ENCODE measurements around the gene CLIC4.
"Not testable (repeated sequence)": the region's sequence is repeated elsewhere in the genome, so short reads cannot be mapped to it uniquely, and the experiment has no call there.

Gene CLIC4

GRCh38 chr1:24773618-24774017 lies 28.4 kb downstream of the CLIC4 start:
- TF ChIP-seq, protein P1, sequence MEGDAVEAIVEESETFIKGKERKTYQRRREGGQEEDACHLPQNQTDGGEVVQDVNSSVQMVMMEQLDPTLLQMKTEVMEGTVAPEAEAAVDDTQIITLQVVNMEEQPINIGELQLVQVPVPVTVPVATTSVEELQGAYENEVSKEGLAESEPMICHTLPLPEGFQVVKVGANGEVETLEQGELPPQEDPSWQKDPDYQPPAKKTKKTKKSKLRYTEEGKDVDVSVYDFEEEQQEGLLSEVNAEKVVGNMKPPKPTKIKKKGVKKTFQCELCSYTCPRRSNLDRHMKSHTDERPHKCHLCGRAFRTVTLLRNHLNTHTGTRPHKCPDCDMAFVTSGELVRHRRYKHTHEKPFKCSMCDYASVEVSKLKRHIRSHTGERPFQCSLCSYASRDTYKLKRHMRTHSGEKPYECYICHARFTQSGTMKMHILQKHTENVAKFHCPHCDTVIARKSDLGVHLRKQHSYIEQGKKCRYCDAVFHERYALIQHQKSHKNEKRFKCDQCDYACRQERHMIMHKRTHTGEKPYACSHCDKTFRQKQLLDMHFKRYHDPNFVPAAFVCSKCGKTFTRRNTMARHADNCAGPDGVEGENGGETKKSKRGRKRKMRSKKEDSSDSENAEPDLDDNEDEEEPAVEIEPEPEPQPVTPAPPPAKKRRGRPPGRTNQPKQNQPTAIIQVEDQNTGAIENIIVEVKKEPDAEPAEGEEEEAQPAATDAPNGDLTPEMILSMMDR (conservative IDR thresholded peaks at IDR 0.05), result no peak
- H3K27ac ChIP-seq, result no peak overlapping the region

DNA sequence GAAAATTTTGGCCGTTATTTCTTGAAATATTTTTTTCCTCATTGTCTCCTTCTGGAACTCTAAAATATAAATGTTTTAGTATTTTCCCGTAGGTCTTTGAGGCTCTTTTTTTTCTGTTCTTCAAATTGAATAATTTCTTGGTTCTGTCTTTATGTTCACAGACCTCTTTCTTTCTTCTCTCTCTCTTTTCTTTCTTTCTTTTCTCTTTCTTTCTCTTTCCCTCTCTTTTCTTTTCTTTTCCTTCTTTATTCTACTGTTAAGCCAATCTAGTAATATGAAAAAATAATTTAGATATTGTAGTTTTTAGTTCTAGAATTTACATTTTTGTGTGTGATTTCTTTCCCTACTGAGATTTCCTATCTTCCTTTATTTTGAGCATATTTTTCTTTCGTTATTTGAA lies 30.1 kb downstream of the CLIC4 start:
- TF ChIP-seq, protein P1 (conservative IDR thresholded peaks at IDR 0.05), result no peak
- H3K27ac ChIP-seq, result no peak overlapping the region

- TF ChIP-seq, protein P1 (conservative IDR thresholded peaks at IDR 0.05), result no peak
- no peak overlapping the region for H3K27ac ChIP-seq
Observed at GRCh38 chr1:24775916-24776315, 30.7 kb downstream of the CLIC4 start.

DNA sequence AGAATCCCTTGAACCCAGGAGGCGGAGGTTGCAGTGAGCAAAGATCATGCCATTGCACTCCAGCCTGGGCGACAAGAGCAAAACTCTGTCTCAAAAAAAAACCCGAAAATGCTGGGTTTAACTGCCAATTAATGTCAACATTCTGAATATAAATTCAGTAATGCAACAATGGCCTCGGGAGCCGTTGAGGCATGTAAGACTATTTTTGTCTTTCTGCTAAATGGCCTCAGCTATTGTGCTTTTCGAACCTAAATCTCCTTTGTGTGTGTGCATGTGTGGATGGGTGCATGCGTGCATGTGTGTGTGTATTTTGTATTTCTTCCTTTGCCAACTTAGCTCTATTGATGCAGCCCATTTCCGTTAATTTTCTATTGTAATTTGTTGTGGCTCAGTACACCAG lies 31.6 kb downstream of the CLIC4 start:
- TF ChIP-seq, protein P1 (conservative IDR thresholded peaks at IDR 0.05), result no peak
- H3K27ac ChIP-seq, result no peak overlapping the region

DNA sequence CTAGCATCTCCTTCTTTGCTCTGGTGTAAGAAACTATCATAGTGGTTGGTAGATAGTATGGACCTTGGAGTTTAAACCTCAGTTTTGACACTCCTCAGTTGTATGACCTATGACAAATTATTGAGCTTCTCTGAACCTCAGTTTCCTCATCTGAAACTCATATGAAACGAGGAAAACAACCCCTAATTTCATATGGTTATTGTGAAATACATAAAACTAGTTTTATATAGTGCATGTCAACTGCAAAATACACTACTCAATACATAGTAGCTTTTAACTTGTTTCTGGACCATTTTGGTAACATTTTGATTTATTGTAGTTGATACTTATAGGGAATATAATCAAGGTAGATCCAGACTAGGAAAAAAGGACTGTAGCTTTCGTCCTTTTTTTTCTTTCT lies 32.9 kb downstream of the CLIC4 start:
- TF ChIP-seq, protein P1 (conservative IDR thresholded peaks at IDR 0.05), result no peak
- no peak overlapping the region for H3K27ac ChIP-seq

DNA sequence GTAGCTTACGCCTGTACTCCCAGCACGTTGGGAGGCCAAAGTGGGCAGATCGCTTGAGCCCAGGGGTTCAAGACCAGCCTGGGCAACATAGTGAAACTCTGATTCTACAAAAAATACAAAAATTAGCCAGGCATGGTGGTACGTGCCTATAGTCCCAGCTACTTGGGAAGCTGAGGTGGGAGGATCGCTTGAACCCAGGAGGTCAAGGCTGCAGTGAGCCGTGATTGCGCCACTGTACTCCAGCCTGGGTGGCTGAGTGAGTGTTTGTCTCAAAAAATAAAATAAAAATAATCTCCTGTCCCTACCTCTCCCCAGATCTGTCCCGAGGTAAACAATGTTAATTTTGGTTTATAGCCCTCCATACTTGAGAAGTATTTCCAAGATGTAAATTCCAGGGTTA lies 34.0 kb downstream of the CLIC4 start:
- H3K27ac ChIP-seq, result not testable (repeated sequence)

GRCh38 chr1:24779689-24780464 lies 34.6 kb downstream of the CLIC4 start:
- TF ChIP-seq, protein P1 (conservative IDR thresholded peaks at IDR 0.05), result no peak
- no peak overlapping the region for H3K27ac ChIP-seq

DNA sequence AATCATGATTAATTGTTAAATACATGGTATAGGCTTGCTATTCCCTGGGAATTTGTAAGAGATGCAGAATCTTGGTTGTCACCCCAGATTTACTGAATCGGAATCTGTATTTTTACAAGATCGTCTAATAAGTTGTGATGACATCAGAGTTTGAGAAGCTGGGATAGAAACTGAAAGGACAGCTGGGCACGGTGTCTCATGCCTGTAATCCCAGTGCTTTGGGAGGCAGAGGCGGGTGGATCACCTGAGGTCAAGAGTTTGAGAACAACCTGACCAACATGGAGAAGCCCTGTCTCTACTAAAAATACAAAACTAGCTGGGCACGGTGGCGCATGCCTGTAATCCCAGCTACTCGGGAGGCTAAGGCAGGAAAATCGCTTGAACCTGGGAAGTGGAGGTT lies 35.4 kb downstream of the CLIC4 start:
- H3K27ac ChIP-seq, result not testable (repeated sequence)

DNA sequence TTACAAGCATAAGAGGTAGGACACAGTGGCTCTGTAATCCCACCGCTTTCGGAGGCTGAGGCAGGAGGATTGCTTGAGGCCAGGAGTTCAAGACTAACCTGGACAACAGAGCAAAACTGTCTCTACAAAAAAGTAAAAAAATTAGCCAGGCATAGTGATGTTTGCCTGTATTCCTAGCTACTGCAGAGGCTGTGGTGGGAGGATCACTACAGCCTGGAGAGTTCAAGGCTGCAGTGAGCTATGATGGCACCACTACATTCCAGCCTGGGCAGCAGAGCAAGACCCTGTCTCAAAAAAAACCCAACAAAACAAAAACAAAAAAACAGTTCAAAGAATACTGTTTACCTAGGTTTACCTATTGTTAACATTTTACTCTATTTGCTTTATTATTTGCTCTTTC lies 37.4 kb downstream of the CLIC4 start:
- no peak overlapping the region for H3K27ac ChIP-seq
- TF ChIP-seq, protein P1 (conservative IDR thresholded peaks at IDR 0.05), result no peak

Measured in VCaP (cell line).